Measurements from ENCODE around the gene MAT2B. TPM values are rescaled to one million over a fixed set of nuclear protein-coding genes. Genes with fewer than 3 reads are reported as not detected.

MAT2B gene
- polyA plus RNA-seq, 1 of the 3 experiments (the other 2 are of a cell fraction), result 30.1 TPM

DNA sequence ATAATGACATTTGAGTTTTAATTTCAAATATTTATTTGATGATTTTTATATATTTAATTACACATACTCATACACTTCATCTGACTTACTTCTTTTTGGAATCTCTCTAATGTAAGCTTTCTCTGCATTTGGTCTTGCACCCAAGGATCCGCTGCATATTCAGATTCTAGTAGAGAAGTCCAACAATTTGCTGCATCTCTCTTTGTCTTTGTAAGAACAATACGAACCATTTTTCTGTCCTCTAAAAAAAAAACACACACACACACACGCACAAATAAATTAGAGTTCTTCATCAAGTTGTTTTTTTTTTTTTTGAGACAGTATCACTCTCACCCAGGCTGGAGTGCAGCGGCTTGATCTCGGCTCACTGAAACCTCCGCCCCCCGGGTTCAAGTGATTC lies 48.6 kb upstream of the MAT2B start:
- Histone ChIP-seq H3K27me3 (ENCODE audit: insufficient read depth) (no peaks in the 10 kb centered on the region), H3K27ac (ENCODE audit: low read depth in 2 of 2, low read length in 1 of 2) (peak overlapping the region in 1 of 2 experiments; percentile 54; a peak in 2 of 4 replicates), H3F3A (replicated peaks; ENCODE audit: insufficient read depth) (peaks cover 53% of the 10 kb centered on the region), H3K36me3 (replicated peaks in 1 of 2; ENCODE audit: control insufficient read depth in 1 of 2, insufficient read depth in 2 of 2, low read length in 1 of 2) (peaks cover 29 to 36% of the 10 kb centered on the region in 2 experiments), H4K20me1 (ENCODE audit: insufficient read depth) (no peaks in the 10 kb centered on the region), H2AFZ (ENCODE audit: low read depth) (no peak overlapping the region), H3K4me3 (ENCODE audit: low read depth in 2 of 2, low read length in 1 of 2) (no peak overlapping the region), H3K4me1 (ENCODE audit: control insufficient read depth in 1 of 2, insufficient read depth in 2 of 2, low read depth in 1 of 2, low read length in 1 of 2) (peaks cover 7 to 12% of the 10 kb centered on the region in 2 experiments; a peak in 3 of 4 replicates), H3K4me2 (0 out of 2 replicates have a peak overlapping the region, but pooled peaks have one; percentile 21), H3K9me3 (no peaks in the 10 kb centered on the region), H3K9me2 (no peaks in the 10 kb centered on the region), H3K79me2 (ENCODE audit: insufficient read depth) (peaks cover 36% of the 10 kb centered on the region), H3K9ac (no peak overlapping the region)
- CTCF ChIA-PET, result no interaction called here
- 91% methylated on average over 7 of the region's 7 CpGs for WGBS (ENCODE audit: low lambda C conversion rate)
- no peak for DNase-seq
- no peak for TF ChIP-seq TEAD4 (IDR thresholded peaks at IDR 0.05; ENCODE audit: borderline replicate concordance, insufficient read depth)
- TF ChIP-seq NFIC (IDR thresholded peaks at IDR 0.05; ENCODE audit: borderline replicate concordance), result no peak
- no peak for TF ChIP-seq CHD2 (IDR thresholded peaks at IDR 0.05; ENCODE audit: low read length, partially characterized antibody)
- TF ChIP-seq NRF1 (IDR thresholded peaks at IDR 0.05; ENCODE audit: low read depth, low read length), result no peak
- TF ChIP-seq, protein P1, sequence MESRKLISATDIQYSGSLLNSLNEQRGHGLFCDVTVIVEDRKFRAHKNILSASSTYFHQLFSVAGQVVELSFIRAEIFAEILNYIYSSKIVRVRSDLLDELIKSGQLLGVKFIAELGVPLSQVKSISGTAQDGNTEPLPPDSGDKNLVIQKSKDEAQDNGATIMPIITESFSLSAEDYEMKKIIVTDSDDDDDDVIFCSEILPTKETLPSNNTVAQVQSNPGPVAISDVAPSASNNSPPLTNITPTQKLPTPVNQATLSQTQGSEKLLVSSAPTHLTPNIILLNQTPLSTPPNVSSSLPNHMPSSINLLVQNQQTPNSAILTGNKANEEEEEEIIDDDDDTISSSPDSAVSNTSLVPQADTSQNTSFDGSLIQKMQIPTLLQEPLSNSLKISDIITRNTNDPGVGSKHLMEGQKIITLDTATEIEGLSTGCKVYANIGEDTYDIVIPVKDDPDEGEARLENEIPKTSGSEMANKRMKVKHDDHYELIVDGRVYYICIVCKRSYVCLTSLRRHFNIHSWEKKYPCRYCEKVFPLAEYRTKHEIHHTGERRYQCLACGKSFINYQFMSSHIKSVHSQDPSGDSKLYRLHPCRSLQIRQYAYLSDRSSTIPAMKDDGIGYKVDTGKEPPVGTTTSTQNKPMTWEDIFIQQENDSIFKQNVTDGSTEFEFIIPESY (IDR thresholded peaks at IDR 0.05; ENCODE audit: borderline replicate concordance, low read depth), result no peak
- TF ChIP-seq ELF1 (IDR thresholded peaks at IDR 0.05), result no peak
- TF ChIP-seq, protein P2, sequence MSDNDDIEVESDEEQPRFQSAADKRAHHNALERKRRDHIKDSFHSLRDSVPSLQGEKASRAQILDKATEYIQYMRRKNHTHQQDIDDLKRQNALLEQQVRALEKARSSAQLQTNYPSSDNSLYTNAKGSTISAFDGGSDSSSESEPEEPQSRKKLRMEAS (IDR thresholded peaks at IDR 0.05; ENCODE audit: low read depth), result no peak
- TF ChIP-seq JUND (IDR thresholded peaks at IDR 0.05), result no peak
- TF ChIP-seq, protein P3, sequence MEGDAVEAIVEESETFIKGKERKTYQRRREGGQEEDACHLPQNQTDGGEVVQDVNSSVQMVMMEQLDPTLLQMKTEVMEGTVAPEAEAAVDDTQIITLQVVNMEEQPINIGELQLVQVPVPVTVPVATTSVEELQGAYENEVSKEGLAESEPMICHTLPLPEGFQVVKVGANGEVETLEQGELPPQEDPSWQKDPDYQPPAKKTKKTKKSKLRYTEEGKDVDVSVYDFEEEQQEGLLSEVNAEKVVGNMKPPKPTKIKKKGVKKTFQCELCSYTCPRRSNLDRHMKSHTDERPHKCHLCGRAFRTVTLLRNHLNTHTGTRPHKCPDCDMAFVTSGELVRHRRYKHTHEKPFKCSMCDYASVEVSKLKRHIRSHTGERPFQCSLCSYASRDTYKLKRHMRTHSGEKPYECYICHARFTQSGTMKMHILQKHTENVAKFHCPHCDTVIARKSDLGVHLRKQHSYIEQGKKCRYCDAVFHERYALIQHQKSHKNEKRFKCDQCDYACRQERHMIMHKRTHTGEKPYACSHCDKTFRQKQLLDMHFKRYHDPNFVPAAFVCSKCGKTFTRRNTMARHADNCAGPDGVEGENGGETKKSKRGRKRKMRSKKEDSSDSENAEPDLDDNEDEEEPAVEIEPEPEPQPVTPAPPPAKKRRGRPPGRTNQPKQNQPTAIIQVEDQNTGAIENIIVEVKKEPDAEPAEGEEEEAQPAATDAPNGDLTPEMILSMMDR (IDR thresholded peaks at IDR 0.05), result no peak
- TF ChIP-seq SMC3 (IDR thresholded peaks at IDR 0.05; ENCODE audit: low read depth, low read length), result no peak
- no peak for TF ChIP-seq FOXM1 (IDR thresholded peaks at IDR 0.05; ENCODE audit: low read depth)
- TF ChIP-seq MXI1 (IDR thresholded peaks at IDR 0.05; ENCODE audit: low read depth, low read length), result no peak
- TF ChIP-seq, protein P4, sequence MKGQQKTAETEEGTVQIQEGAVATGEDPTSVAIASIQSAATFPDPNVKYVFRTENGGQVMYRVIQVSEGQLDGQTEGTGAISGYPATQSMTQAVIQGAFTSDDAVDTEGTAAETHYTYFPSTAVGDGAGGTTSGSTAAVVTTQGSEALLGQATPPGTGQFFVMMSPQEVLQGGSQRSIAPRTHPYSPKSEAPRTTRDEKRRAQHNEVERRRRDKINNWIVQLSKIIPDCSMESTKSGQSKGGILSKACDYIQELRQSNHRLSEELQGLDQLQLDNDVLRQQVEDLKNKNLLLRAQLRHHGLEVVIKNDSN (IDR thresholded peaks at IDR 0.05; ENCODE audit: borderline replicate concordance, low read depth), result no peak
- no peak for TF ChIP-seq FOXJ3 (CRISPR knock-in tag; IDR thresholded peaks at IDR 0.05)
- no peak for TF ChIP-seq RXRA (IDR thresholded peaks at IDR 0.05; ENCODE audit: borderline replicate concordance, low read depth)
- POLR2A ChIA-PET, result no interaction called here

All from SK-N-SH (cell line).